Measurements from ENCODE around the gene SHOC2. TPM values are rescaled to one million over a fixed set of nuclear protein-coding genes. Genes with fewer than 3 reads are reported as not detected.

SHOC2 gene
- total and polyA plus RNA-seq, 2 of the 13 experiments (the other 11 are each of a cell fraction or from before 2014, with no cell fraction given): 8.6 to 25.5 TPM

- TF ChIP-seq ZNF3 (CRISPR knock-in tag; IDR thresholded peaks at IDR 0.05) (no peak), LBX2 (CRISPR knock-in tag; IDR thresholded peaks at IDR 0.05; ENCODE audit: borderline replicate concordance) (no peak), ZNF331 (CRISPR knock-in tag; IDR thresholded peaks at IDR 0.05) (no peak; the same call in 1 of the 2 replicates), TARDBP (CRISPR knock-in tag; IDR thresholded peaks at IDR 0.05) (no peak), RAD51 (IDR thresholded peaks at IDR 0.05; ENCODE audit: borderline replicate concordance) (no peak), ZNF317 (CRISPR knock-in tag; IDR thresholded peaks at IDR 0.05) (no peak), ZNF484 (CRISPR knock-in tag; IDR thresholded peaks at IDR 0.05; ENCODE audit: borderline replicate concordance, low read depth) (no peak), KIAA2018 (CRISPR knock-in tag; IDR thresholded peaks at IDR 0.05; ENCODE audit: borderline replicate concordance) (no peak), ZBTB26 (CRISPR knock-in tag; IDR thresholded peaks at IDR 0.05; ENCODE audit: borderline replicate concordance) (no peak; the same call in 1 of the 2 replicates), PLSCR1 (CRISPR knock-in tag; IDR thresholded peaks at IDR 0.05; ENCODE audit: borderline replicate concordance) (no peak), DBP (CRISPR knock-in tag; IDR thresholded peaks at IDR 0.05; ENCODE audit: not compliant biosample characterization) (no peak), ZBTB14 (CRISPR knock-in tag; IDR thresholded peaks at IDR 0.05) (peak; percentile 15; the same call in 1 of the 2 replicates), ATF7-NPFF (CRISPR knock-in tag; IDR thresholded peaks at IDR 0.05; ENCODE audit: low read depth) (peak; percentile 45; the same call in 1 of the 2 replicates), ZNF253 (CRISPR knock-in tag; IDR thresholded peaks at IDR 0.05; ENCODE audit: borderline replicate concordance) (no peak), ZNF615 (CRISPR knock-in tag; IDR thresholded peaks at IDR 0.05; ENCODE audit: borderline replicate concordance) (no peak)
Measured at GRCh38 chr10:110872145-110872983, 47.0 kb upstream of the SHOC2 start (continued).
